ENCODE data around the gene OR56B4.

Gene OR56B4

GRCh38 chr11:6124245-6124644 is 16.8 kb downstream of the OR56B4 start:
- CTCF ChIA-PET = no interaction called here
- POLR2A ChIA-PET = no interaction called here
- no peak overlapping the region for H3K27ac ChIP-seq (ENCODE audit: extremely low read depth, low read depth, low read length)
- no peaks in the 10 kb centered on the region for H3K36me3 ChIP-seq (ENCODE audit: control insufficient read depth in 2 of 2, insufficient read depth in 1 of 2, low read length in 2 of 2)
- TF ChIP-seq ZNF16 (tag by site-specific recombination; IDR thresholded peaks at IDR 0.05; ENCODE audit: low read depth) = no peak
- TF ChIP-seq ZNF488 (tag by site-specific recombination; IDR thresholded peaks at IDR 0.05) = no peak
- no peak for TF ChIP-seq SCRT1 (tag by site-specific recombination; IDR thresholded peaks at IDR 0.05; ENCODE audit: borderline replicate concordance)
- no peak for TF ChIP-seq ZNF610 (tag by site-specific recombination; IDR thresholded peaks at IDR 0.05; ENCODE audit: borderline replicate concordance)
- no peaks in the 10 kb centered on the region for H3K4me1 ChIP-seq (ENCODE audit: control insufficient read depth, insufficient read depth, low read length)
- H3K9me3 ChIP-seq (ENCODE audit: control insufficient read depth, insufficient read depth, low read depth, low read length) = no peaks in the 10 kb centered on the region
- no peak overlapping the region for H3K4me3 ChIP-seq (ENCODE audit: low read depth, low read length)

GRCh38 chr11:6127881-6128280 is 20.4 kb downstream of the OR56B4 start:
- Histone ChIP-seq H3K9me3 (ENCODE audit: control insufficient read depth, insufficient read depth, low read depth, low read length) (no peaks in the 10 kb centered on the region), H3K27ac (ENCODE audit: extremely low read depth, low read depth, low read length) (no peak overlapping the region), H3K36me3 (ENCODE audit: control insufficient read depth in 2 of 2, insufficient read depth in 1 of 2, low read length in 2 of 2) (no peaks in the 10 kb centered on the region), H3K4me1 (ENCODE audit: control insufficient read depth, insufficient read depth, low read length) (no peaks in the 10 kb centered on the region), H3K4me3 (ENCODE audit: low read depth, low read length) (no peak overlapping the region)
- CTCF ChIA-PET = no interaction called here
- TF ChIP-seq ZSCAN5A (tag by site-specific recombination; IDR thresholded peaks at IDR 0.05) (no peak), ZNF202 (tag by site-specific recombination; IDR thresholded peaks at IDR 0.05; ENCODE audit: borderline replicate concordance) (no peak), PRDM1 (tag by site-specific recombination; IDR thresholded peaks at IDR 0.05) (no peak), CTCF (tag by site-specific recombination; IDR thresholded peaks at IDR 0.05) (no peak), OVOL3 (tag by site-specific recombination; IDR thresholded peaks at IDR 0.05) (no peak), ZNF114 (tag by site-specific recombination; IDR thresholded peaks at IDR 0.05) (no peak), ZNF404 (tag by site-specific recombination; IDR thresholded peaks at IDR 0.05) (no peak), ZNF350 (tag by site-specific recombination; IDR thresholded peaks at IDR 0.05) (no peak)
- POLR2A ChIA-PET = no interaction called here

GRCh38 chr11:6129011-6129410 is 21.5 kb downstream of the OR56B4 start:
- H3K36me3 ChIP-seq (ENCODE audit: control insufficient read depth in 2 of 2, insufficient read depth in 1 of 2, low read length in 2 of 2) = no peaks in the 10 kb centered on the region
- H3K4me1 ChIP-seq (ENCODE audit: control insufficient read depth, insufficient read depth, low read length) = no peaks in the 10 kb centered on the region
- H3K27ac ChIP-seq (ENCODE audit: extremely low read depth, low read depth, low read length) = no peak overlapping the region
- H3K4me3 ChIP-seq (ENCODE audit: low read depth, low read length) = no peak overlapping the region
- ChIA-PET POLR2A (no interaction called here), CTCF (no interaction called here)
- H3K9me3 ChIP-seq (ENCODE audit: control insufficient read depth, insufficient read depth, low read depth, low read length) = no peaks in the 10 kb centered on the region
- TF ChIP-seq KLF1 (tag by site-specific recombination; IDR thresholded peaks at IDR 0.05) (no peak), KLF8 (tag by site-specific recombination; IDR thresholded peaks at IDR 0.05) (no peak), ZNF621 (tag by site-specific recombination; IDR thresholded peaks at IDR 0.05) (no peak), ZNF704 (tag by site-specific recombination; IDR thresholded peaks at IDR 0.05) (no peak), ZNF416 (tag by site-specific recombination; IDR thresholded peaks at IDR 0.05) (no peak), INSM2 (tag by site-specific recombination; IDR thresholded peaks at IDR 0.05) (no peak), ZNF639 (tag by site-specific recombination; IDR thresholded peaks at IDR 0.05) (no peak), PRDM1 (tag by site-specific recombination; IDR thresholded peaks at IDR 0.05) (no peak), ZFP37 (tag by site-specific recombination; IDR thresholded peaks at IDR 0.05) (no peak), ZNF174 (tag by site-specific recombination; IDR thresholded peaks at IDR 0.05) (no peak)

Measured in HEK293 (cell line).